Natural killer cell treated with Interleukin-12 subunit alpha and Interleukin-12 subunit beta and Interleukin-15 and Interleukin-18, amount 100 ng/mL, for 72 hours (primary cell): ENCODE data around the gene SMAD4. TPM values are rescaled to one million over a fixed set of nuclear protein-coding genes. Genes with fewer than 3 reads are reported as not detected.
"Not testable (repeated sequence)": the region's sequence is repeated elsewhere in the genome, so short reads cannot be mapped to it uniquely, and the experiment has no call there.

Source experiments
- ATAC-seq, 2 donors: fragments of 150-1000 bp; cut with Tn5 transposase in 1 of 2; sonication (Bioruptor Pico), chemical (Tn5 transposase) in 1 of 2; 2 replicates each; pipeline ENCODE4 v1.10.0; 2021
- DNase-seq: peaks from one replicate; pipeline ENCODE4 v3.0.0; 2022; ENCODE audit warnings: low spot score
- H3K27ac Mint-ChIP-seq, 2 donors: 1 replicate in 1 of 2; 2 replicates in 1 of 2; pipeline ENCODE4 v1.8.0; 2022; ENCODE audit warnings: mixed read lengths in 2 of 2, mild to moderate bottlenecking in 1 of 2, moderate library complexity in 1 of 2
- H3K27me3 Mint-ChIP-seq, 2 donors: 1 replicate in 1 of 2; 2 replicates in 1 of 2; pipeline ENCODE4 v1.8.0; 2022; ENCODE audit warnings: mixed read lengths in 2 of 2
- H3K36me3 Mint-ChIP-seq: one replicate; pipeline ENCODE4 v1.8.0; 2022; ENCODE audit warnings: mixed read lengths
- H3K4me1 Mint-ChIP-seq, 2 donors: 1 replicate in 1 of 2; 2 replicates in 1 of 2; pipeline ENCODE4 v1.8.0; 2022; ENCODE audit warnings: low read depth in 2 of 2, mixed read lengths in 2 of 2, mild to moderate bottlenecking in 1 of 2
- H3K4me3 Mint-ChIP-seq: one replicate; pipeline ENCODE4 v1.8.0; 2022; ENCODE audit warnings: mixed read lengths
- H3K9me3 Mint-ChIP-seq: 2 replicates; pipeline ENCODE4 v1.8.0; 2022; ENCODE audit warnings: mixed read lengths
- total RNA-seq, 2 donors: library from RNA; stranded (reverse); gene quantifications; one replicate each; pipeline ENCODE4 v1.2.3, GENCODE V29; 2022

SMAD4 gene
- total RNA-seq, 2 donors from 2014 or later = 64.2 to 67.3 TPM

DNA sequence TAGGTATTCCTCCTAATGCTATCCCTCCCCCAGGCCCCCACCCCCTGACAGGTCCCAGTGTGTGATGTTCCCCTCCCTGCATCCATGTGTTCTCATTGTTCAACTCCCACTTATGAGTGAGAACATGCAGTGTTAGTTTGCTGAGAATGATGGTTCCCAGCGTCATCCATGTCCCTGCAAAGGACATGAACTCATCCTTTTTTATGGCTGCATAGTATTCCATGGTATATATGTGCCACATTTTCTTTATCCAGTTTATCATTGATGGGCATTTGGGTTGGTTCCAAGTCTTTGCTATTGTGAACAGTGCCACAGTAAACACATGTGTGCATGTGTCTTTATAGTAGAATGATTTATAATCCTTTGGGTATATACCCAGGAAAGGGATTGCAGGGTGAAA lies 63.0 kb downstream of the SMAD4 start:
- not testable (repeated sequence) for H3K9me3 Mint-ChIP-seq, H3K27me3 Mint-ChIP-seq, DNase-seq, H3K4me1 Mint-ChIP-seq, H3K27ac Mint-ChIP-seq, H3K36me3 Mint-ChIP-seq, H3K4me3 Mint-ChIP-seq, ATAC-seq

DNA sequence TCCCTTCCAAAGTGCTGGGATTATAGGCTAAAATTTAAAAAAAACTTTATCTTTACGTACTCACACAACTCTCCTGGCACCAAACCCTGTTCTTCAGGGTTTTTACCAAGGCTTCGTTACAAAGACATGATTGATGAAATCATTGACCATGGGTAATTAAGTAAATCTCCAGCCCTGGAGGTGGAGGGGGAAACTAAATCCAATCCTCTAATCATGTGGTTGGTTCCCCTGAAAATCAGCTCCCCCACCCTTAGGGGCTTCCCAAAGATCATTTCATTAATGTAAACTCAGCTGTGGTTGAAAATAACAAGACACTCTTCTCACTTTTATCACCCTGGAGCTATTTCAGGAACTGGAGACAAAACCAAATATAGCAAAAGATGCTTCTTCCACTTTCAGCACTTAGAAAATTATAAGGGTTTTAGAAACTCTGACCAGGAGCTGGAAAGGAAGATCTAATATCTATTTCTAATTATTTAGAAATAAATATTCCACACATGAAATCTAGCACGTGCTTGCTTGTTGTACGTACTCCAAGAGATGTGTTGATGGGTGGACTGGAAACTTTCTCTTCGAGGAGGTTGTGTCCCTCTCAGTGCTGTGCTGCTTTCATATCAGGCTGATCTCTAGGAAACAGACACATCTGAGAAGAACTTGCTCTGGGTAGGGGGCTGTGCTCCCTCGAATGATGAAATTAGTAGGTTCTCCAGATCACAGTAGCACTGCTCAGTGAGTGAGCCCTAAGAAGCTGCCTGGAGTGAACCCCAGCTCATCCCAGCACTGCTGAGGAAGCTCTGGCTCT lies 67.2 kb downstream of the SMAD4 start:
- Mint-ChIP-seq H3K9me3 (no peaks in the 10 kb centered on the region), H3K27me3 (no peaks in the 10 kb centered on the region), H3K4me1 (peaks cover 0 to 8% of the 10 kb centered on the region in 2 donors), H3K4me3 (no peak overlapping the region), H3K27ac (no peak overlapping the region), H3K36me3 (no peaks in the 10 kb centered on the region)
- DNase-seq (no peak), ATAC-seq (no peak)

DNA sequence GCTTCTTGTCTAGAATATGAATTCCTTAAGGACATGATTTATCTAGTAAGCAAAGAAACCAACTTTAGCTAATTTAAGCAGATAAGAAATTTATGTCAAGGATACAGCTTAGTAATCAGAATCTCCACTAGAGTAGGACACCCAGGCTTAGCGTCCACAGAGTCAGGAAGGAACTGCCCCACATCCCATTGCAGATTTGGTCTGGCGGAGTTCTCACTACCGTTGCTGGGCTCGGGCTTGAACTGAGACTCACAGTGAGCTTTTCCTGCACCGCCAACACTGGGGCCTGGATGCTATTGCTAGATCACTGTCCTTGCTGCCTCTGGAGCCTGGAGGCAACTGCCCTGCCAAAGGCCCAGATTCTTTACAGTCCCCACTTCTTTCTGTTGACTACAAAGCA lies 68.1 kb downstream of the SMAD4 start:
- H3K27me3 Mint-ChIP-seq = no peaks in the 10 kb centered on the region
- DNase-seq (no peak), ATAC-seq (no peak)
- no peak overlapping the region for H3K4me3 Mint-ChIP-seq
- no peak overlapping the region for H3K27ac Mint-ChIP-seq
- H3K4me1 Mint-ChIP-seq = peaks cover 0 to 8% of the 10 kb centered on the region in 2 donors
- no peaks in the 10 kb centered on the region for H3K9me3 Mint-ChIP-seq
- H3K36me3 Mint-ChIP-seq = no peaks in the 10 kb centered on the region

DNA sequence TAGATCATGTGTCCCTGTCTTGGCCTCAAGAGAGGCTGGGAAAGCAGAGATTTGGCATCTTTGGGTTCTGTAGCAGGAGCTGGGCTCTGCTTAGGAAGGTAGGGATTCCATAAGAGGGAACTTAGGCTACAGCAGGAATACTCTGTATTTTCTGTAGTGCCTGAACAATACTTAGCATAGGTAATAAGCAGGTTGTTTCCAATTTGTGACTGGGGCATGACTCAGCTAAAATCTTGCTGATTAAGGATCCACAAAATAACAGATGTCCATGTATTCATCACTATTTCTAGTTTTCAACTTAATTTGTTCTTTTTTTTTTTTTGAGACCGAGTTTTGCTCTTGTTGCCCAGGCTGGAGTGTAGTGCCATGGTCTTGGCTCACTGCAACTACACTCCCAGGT lies 68.5 kb downstream of the SMAD4 start:
- ATAC-seq (no peak), DNase-seq (no peak)
- no peak overlapping the region for H3K4me3 Mint-ChIP-seq
- H3K36me3 Mint-ChIP-seq = no peaks in the 10 kb centered on the region
- H3K27ac Mint-ChIP-seq = no peak overlapping the region
- H3K9me3 Mint-ChIP-seq = no peaks in the 10 kb centered on the region
- no peaks in the 10 kb centered on the region for H3K27me3 Mint-ChIP-seq
- H3K4me1 Mint-ChIP-seq = peaks cover 0 to 8% of the 10 kb centered on the region in 2 donors

DNA sequence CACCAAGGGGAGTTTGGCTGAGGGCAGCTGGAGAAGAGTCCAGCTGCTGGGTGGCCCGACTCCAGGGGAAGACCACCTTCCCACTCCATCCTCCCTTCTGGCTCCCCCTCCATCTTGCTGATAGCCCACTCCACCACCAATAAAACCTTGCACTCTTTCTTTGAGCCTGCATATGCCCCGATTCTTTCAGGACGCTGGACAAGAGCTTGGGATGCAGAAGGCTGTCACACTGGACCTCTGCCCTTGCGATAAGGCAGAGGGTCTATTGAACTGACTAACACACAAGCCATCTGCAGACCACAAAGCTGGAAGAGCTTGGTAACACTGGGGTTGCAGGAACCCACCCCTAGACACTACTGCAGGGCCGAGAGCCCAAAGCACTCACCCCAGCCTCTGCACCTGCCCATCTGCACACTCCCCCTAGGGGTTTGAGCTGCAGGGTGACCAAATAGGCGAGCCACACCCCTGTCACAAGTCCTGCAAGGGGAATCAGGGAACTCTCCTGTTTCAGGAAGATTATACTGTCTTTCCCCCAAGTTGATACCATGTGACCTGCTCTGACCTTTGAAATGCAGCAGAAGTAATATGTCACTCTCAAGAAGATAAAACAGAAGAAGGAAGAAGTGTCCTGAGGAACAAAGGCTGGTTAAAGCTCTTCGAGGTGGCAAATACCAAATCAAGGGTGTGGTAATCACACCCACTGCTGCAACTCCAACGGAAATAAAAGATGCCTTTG lies 70.5 kb downstream of the SMAD4 start:
- Mint-ChIP-seq H3K9me3 (no peaks in the 10 kb centered on the region), H3K36me3 (no peaks in the 10 kb centered on the region), H3K4me1 (peaks cover 0 to 8% of the 10 kb centered on the region in 2 donors), H3K27me3 (no peaks in the 10 kb centered on the region), H3K27ac (no peak overlapping the region), H3K4me3 (no peak overlapping the region)
- DNase-seq (no peak), ATAC-seq (peak in 1 of 2 donors; percentile 48)

DNA sequence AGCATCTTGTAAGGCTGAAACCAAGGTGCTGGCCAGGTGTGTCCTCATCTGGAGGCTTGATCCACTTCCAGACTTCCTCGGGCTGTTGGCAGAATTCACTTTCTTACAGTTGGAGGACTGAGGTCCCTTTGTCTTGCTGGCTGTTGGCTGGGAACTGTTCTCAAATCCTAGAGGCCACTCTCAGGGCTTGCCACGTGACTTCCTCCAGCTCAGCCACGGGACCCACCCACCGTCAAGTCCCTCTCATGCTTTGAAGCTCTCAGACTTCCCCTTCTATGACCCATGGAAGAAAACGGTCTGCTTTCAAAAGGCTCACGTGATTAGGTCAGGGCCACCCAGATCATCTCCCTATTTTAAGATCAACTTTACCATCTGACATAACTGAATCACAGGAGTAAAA lies 77.1 kb downstream of the SMAD4 start:
- H3K9me3 Mint-ChIP-seq = no peaks in the 10 kb centered on the region
- no peaks in the 10 kb centered on the region for H3K27me3 Mint-ChIP-seq
- no peaks in the 10 kb centered on the region for H3K36me3 Mint-ChIP-seq
- H3K4me1 Mint-ChIP-seq = peaks cover 22 to 30% of the 10 kb centered on the region in 2 donors
- peak overlapping the region; percentile 69 for H3K4me3 Mint-ChIP-seq
- ATAC-seq (no peak), DNase-seq (no peak)
- peak overlapping the region; percentile 72 to 87 for H3K27ac Mint-ChIP-seq

DNA sequence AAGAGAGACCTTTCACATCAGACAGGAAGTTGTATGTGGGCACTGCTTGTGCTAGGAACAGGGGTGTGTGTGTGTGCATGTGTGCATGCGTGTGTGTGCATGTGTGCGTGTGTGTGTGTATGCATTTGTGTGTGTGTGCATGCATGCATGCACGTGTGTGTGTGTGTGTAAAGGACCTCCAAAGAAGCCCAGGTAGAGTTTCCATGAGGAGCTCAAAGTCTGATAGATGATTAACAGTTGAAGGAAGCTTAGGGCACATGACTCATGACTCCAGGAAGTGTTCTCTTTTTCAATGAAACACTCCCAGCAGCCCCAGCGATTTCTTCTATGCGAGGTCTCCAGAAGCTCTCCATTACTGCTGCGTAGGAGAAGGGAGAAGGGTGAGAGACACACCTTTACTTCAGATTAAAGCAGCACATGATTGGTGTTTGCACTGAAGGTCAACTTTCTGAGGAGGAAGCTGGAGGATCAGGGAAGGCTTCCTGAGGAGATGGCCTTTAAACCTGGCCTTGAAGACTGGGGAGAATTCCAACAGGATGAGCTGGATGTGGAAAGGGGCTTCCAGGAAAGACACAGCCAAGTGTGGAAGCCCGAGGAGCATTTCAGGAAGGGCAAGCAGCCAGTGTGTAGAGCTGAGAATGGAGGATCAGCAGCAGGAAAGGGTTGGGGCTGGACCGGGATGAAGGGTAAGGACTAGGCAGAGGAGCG lies 77.7 kb downstream of the SMAD4 start:
- peaks cover 22 to 30% of the 10 kb centered on the region in 2 donors for H3K4me1 Mint-ChIP-seq
- peak; percentile 33 to 59 for ATAC-seq

DNA sequence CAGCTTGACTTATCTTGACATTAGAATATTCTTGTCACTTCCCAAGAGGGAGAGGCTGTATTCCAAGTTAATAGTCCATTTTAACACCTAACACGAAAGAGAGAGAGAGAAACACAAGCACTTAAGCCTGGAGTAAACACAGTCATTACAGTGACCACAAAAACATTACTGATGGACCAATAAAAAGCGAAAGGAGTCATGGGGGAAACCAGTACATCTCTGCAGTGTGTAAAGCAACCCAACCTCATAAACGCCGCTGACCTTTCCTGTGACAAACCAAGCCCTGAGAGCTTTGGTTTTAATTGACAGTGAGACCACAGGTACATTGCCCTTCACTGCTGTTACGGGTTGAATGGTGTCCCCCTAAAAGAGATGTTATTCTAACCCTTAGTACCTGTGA lies 78.3 kb downstream of the SMAD4 start:
- Mint-ChIP-seq H3K4me3 (peak overlapping the region; percentile 69), H3K4me1 (peaks cover 22 to 34% of the 10 kb centered on the region in 2 donors), H3K36me3 (no peaks in the 10 kb centered on the region), H3K27ac (peak overlapping the region; percentile 72 to 87), H3K9me3 (no peaks in the 10 kb centered on the region), H3K27me3 (no peaks in the 10 kb centered on the region)
- ATAC-seq (peak; percentile 51 to 65), DNase-seq (no peak)

More for the DNA sequence above, 77.7 kb downstream of the SMAD4 start:
- Mint-ChIP-seq H3K9me3 (no peaks in the 10 kb centered on the region), H3K27ac (peak overlapping the region; percentile 72 to 87), H3K4me3 (peak overlapping the region; percentile 69), H3K27me3 (no peaks in the 10 kb centered on the region), H3K36me3 (no peaks in the 10 kb centered on the region)
- no peak for DNase-seq

DNA sequence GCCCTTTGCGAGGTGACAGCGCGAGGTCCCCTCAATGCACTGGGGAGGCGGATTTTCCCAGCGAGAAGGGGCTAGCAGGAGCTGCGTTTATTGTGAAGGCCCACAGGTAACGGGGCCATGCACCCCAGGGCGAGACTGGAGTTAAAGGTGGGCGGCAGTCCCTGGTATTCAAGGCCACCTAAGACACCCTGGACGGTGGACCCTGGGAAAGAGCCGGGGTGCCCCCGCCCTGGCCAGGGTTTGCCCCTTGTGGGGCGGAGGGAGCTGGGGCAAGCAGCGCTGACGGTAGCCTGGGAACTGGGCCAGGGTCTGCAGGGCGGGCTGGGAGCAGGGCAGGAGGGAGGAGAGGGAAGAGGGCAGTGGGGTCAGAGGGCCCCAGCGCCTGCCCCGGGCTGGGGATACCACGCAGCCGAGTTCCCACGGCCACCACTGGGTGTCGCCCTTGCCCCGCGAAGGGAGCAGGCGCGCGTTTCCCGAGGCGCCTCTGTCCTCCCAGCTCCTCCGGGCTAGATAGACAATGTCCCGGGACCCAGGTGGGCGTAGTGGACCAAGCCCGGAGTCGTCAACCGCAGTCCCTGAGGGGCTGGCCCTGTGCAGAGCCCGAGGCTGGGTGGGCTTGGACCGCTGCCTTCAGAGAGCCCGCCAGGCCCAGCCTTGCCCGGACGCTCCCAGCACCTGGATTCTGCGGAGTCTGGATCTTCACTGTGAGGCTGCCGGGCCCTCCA lies 80.2 kb downstream of the SMAD4 start:
- no peaks in the 10 kb centered on the region for H3K27me3 Mint-ChIP-seq
- peak; percentile 84 for DNase-seq
- peaks cover 22 to 35% of the 10 kb centered on the region in 2 donors for H3K4me1 Mint-ChIP-seq
- ATAC-seq = peak; percentile 89 to 92
- peak overlapping the region in 1 of 2 donors; percentile 28 for H3K27ac Mint-ChIP-seq
- no peak overlapping the region for H3K4me3 Mint-ChIP-seq
- H3K9me3 Mint-ChIP-seq = no peaks in the 10 kb centered on the region
- no peaks in the 10 kb centered on the region for H3K36me3 Mint-ChIP-seq

DNA sequence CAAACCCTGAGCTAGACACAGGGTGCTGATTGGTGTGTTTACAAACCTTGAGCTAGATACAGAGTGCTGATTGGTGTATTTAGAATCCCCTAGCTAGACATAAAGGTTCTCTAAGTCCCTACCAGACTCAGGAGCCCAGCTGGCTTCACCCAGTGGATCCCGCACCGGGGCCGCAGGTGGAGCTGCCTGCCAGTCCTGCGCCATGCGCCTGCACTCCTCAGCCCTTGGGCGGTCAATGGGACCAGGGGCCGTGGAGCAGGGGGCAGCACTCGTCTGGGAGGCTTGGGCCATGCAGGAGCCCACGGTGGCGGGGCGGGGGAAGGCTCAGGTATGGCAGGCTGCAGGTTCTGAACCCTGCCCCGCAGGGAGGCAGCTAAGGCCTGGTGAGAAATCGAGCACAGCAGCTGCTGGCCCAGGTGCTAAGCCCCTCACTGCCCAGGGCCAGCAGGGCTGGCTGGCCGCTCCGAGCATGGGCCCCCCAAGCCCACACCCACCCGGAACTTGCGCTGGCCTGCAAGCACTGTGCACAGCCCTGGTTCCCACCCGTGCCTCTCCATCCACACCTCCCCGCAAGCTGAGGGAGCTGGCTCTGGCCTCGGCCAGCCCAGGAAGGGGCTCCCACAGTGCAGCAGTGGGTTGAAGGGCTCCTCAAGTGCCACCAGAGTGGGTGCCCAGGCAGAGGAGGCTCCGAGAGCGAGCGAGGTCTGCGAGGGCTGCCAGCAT lies 81.8 kb downstream of the SMAD4 start:
- H3K4me3 Mint-ChIP-seq, ATAC-seq, H3K27me3 Mint-ChIP-seq, DNase-seq, H3K36me3 Mint-ChIP-seq, H3K27ac Mint-ChIP-seq, H3K9me3 Mint-ChIP-seq: not testable (repeated sequence)
- H3K4me1 Mint-ChIP-seq = peaks cover 22 to 32% of the 10 kb centered on the region in 2 donors

DNA sequence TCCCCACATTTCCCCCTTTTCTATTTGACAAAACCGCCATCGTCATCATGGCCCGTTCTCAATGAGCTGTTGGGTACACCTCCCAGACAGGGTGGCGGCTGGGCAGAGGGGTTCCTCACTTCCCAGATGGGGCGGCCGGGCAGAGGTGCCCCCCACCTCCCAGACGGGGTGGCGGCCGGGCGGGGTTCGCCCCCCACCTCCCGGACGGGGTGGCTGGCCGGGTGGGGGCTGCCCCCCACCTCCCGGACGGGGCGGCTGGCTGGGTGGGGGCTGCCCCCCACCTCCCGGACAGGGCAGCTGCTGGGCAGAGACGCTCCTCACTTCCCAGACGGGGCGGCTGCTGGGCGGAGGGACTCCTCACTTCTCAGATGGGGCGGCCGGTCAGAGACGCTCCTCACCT lies 87.0 kb downstream of the SMAD4 start:
- H3K36me3 Mint-ChIP-seq, H3K27ac Mint-ChIP-seq, ATAC-seq, H3K27me3 Mint-ChIP-seq, H3K9me3 Mint-ChIP-seq, DNase-seq, H3K4me3 Mint-ChIP-seq, H3K4me1 Mint-ChIP-seq: not testable (repeated sequence)

DNA sequence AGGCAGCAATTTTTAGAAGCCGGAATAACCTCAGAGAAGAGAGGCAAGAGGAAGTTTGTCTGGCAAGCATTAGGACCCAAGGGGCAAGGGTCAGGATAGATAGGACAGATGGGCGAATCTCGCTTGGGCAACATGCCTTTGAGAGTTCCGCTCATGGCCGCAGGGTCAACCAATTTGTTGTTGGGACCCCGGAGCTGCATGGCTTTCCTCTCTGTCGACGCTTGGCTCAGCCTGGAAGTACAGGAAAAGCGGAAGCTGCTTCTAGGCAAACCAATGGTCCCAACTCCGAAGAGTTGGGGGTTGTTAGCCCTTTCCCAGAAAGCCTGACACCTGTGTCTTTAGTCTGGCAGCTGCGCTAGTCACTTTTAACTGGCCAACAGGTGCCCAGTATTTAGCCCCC lies 89.5 kb downstream of the SMAD4 start:
- ATAC-seq, H3K36me3 Mint-ChIP-seq: not testable (repeated sequence)

DNA sequence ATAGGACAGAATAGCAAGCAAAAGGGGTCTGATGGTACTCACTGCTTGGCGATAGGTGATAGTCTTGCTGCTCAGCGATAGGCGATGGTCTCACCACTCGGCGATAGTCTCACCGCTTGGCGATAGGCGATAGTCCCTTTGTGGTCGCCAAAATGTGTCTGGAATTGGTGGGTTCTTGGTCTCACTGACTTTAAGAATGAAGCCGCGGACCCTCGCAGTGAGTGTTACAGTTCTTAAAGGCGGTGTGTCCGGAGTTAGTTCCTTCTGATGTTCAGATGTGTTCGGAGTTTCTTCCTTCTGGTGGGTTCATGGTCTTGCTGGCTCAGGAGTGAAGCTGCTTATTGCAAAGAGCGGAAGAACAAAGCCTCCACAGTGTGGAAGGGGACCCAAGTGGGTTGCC lies 90.0 kb downstream of the SMAD4 start:
- H3K4me1 Mint-ChIP-seq, H3K4me3 Mint-ChIP-seq, H3K9me3 Mint-ChIP-seq, DNase-seq, ATAC-seq, H3K36me3 Mint-ChIP-seq, H3K27ac Mint-ChIP-seq, H3K27me3 Mint-ChIP-seq: not testable (repeated sequence)

More for the DNA sequence above, 89.5 kb downstream of the SMAD4 start:
- not testable (repeated sequence) for H3K27me3 Mint-ChIP-seq, H3K4me1 Mint-ChIP-seq, H3K9me3 Mint-ChIP-seq, H3K4me3 Mint-ChIP-seq, H3K27ac Mint-ChIP-seq, DNase-seq
